GM12801 (cell line): ENCODE data around the gene RIPOR3.

Experiments used
- CTCF ChIP-seq: IDR thresholded peaks from one replicate; pipeline ENCODE4 v1.5.1; 2011; ENCODE audit warnings: control low read depth; ENCODE audit not compliant: insufficient read length; ENCODE audit errors: extremely low read depth

RIPOR3 gene

DNA sequence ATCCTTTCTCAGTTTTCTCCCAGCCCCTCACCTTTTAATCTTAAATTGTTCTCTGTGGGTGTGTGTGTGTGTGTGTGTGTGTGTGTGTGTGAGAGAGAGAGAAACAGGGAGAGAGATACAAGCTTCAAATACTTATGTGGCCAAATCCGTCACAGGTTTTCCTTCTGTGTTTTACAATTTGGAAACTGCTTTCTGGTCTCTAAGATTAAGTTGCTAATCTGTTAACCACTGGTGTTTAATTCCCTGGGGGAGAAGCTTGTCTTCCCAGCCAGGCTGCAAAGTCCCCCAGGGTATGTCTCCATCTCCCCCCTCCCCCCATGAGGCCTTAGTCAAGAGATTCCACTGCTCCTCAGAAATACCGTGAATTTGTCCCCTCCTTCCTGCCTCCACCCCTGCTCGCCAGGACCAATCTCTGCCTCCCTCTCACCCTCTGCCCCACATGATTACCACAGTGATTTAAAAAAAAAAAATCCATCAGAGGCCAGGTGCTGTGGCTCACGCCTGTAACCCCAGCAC is 49.0 kb downstream of the RIPOR3 start:
- TF ChIP-seq CTCF: no peak

DNA sequence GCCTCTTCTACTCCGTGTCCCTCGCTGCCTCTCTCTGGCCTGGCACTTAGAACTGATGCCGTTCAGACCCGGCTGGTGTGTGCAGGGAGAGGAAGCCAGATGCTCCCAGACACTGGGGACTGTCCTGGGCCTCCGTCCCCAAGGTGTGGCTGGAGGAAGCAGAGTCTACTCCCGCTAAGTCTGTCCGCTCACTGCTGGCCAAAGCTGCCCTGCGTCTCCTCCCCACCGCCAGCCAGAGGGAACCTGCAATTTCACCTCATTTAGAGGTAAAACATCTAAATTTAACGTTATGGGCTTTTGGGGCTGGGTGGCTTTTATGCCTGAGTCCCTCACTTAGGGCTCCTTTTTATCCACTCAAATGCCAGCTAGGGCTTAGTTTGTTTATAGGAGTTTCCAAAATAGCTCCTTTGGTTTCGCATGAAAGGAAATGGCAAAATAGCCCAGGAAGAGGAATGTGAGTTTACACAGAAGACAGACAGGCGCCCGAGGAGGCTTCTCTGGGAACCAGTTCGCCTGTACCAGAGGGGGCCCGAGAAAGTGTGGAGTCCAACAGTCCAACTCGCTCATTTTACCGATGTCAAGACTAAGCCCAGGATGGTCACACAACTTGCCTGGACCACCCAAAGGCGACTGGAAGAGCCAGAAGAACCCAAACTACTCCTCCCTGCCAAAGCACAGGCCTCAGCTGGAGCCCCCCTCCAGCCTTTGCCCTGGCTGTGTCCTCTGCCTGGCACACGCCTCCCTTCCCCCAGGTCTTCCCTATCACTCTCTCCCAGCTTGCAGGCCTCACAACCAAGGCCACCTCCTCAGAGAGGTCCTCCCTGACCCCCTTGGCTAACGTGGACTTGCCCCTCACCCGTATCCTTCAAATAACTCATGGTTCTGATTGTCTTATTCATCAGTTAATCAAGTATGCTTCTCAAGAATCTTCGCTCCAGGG is 54.5 kb downstream of the RIPOR3 start:
- TF ChIP-seq CTCF: no peak

DNA sequence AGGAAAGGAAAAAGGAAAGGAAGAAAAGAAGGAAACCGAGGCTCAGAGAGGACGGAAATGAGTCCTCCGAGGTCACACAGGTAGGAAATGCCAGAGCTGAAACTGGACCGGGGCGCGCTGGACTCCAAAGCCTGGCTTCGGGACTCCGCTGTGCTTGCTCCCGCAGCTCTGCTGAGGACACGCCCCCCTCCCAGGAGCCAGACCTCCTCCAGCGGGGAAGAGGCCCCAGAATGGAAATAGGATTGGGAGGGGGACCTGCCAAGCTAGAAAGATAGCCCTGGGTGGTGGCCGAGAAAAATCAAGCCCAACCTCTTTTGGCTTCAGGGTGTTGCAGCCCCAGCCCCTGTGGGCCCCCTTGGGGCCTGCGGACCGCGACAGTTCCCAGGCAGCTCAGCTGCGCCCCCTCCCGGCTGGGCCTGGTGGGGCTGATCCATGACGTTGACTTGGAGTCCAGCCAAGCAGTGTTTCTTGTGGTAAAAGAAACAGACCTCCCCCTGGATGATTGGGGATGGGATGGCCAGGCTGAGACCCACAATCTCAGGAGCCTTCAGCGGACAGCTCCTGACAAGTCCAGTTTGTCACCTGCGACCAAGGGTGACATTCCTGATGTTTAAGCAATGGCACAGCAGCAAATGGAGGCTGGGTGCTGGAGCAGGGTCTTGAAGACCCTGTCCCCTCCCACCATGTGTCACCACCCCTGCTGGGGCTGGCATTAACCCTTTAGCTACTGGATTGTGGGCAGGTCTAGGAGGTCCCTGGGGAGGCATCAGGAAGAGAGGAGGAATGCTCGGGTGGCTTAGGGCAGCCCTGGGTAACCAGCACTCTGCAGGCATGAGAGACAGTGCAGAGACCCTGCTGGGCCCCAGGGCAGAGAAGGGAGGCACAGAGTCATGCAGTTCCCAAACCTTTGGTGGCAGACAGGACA is 55.4 kb downstream of the RIPOR3 start:
- no peak for TF ChIP-seq CTCF

GRCh38 chr20:50635014-50635557 is 56.3 kb downstream of the RIPOR3 start:
- no peak for TF ChIP-seq CTCF

DNA sequence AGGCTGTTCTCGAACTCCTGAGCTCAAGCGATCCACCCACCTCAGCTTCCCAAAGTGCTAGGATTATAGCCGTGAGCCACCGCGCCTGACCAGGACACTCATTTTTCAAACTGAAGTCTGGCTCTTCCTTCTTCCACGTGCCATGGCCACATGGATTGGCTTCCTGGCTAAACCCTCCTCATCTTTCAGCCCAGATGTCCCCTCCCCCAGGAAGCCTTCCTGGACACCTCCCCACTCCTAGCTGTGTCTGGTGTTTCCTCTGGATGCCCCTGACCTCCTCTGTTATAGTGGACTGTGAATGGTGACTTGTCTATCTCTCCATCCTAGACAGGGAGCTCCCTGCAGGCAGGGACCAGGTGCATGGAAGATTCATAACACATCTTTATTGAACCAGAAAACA is 57.2 kb downstream of the RIPOR3 start:
- no peak for TF ChIP-seq CTCF

- TF ChIP-seq CTCF: no peak
Observed at GRCh38 chr20:50633361-50633760, 58.0 kb downstream of the RIPOR3 start.

DNA sequence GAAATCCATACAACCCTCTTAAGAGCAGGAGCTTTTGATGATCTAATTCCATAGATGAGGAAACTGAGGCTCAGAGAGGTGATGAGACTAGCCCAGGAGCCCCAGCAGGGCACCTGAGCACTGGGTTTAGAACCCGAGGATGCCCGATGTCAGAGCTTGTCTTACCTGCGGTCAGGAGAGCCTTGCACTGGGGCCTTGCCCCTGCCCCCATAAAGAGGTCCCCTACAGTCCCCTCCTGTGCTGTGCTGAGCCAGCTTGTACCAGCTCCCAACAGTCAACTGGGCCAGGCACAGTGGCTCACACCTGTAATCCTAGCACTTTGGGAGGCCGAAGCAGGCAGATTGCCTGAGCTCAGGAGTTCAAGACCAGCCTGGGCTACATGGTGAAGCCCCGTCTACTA is 58.6 kb downstream of the RIPOR3 start:
- TF ChIP-seq CTCF: no peak
